GM19238 (cell line): ENCODE measurements around the gene ADORA2B.
"Not testable (repeated sequence)": the region's sequence is repeated elsewhere in the genome, so short reads cannot be mapped to it uniquely, and the experiment has no call there.

Source experiments
- DNase-seq: peaks from one replicate; pipeline ENCODE4 v3.0.0; 2011; ENCODE audit warnings: low spot score; ENCODE audit not compliant: insufficient read length

ADORA2B gene

GRCh38 chr17:15944759-15945526, at the start of gene ADORA2B:
Gene ADORA2B, plus strand, starts transcription at chr17:15945130. Its CDS starts 119 bp downstream, at chr17:15945249.
- peak; percentile 49 for DNase-seq

- no peak for DNase-seq
Measured at GRCh38 chr17:15896277-15896676, 48.7 kb upstream of the ADORA2B start.

- no peak for DNase-seq
Measured at GRCh38 chr17:15896834-15897233, 48.1 kb upstream of the ADORA2B start.

GRCh38 chr17:15899596-15899995, 45.3 kb upstream of the ADORA2B start:
- not testable (repeated sequence) for DNase-seq

GRCh38 chr17:15900871-15901270, 44.1 kb upstream of the ADORA2B start:
- no peak for DNase-seq

- DNase-seq, result not testable (repeated sequence)
Measured at GRCh38 chr17:15905236-15905635, 39.7 kb upstream of the ADORA2B start.

GRCh38 chr17:15907290-15907689, 37.6 kb upstream of the ADORA2B start:
- no peak for DNase-seq

GRCh38 chr17:15908378-15908777, 36.6 kb upstream of the ADORA2B start:
- no peak for DNase-seq

GRCh38 chr17:15909481-15909991, 35.4 kb upstream of the ADORA2B start:
- no peak for DNase-seq

- DNase-seq, result no peak
Measured at GRCh38 chr17:15910791-15911190, 34.1 kb upstream of the ADORA2B start.

GRCh38 chr17:15911701-15912100, 33.2 kb upstream of the ADORA2B start:
- DNase-seq, result not testable (repeated sequence)

- no peak for DNase-seq
Measured at GRCh38 chr17:15912416-15912955, 32.4 kb upstream of the ADORA2B start.

- no peak for DNase-seq
Measured at GRCh38 chr17:15913826-15914225, 31.1 kb upstream of the ADORA2B start.

GRCh38 chr17:15914400-15915170, 30.3 kb upstream of the ADORA2B start:
- no peak for DNase-seq

- DNase-seq, result no peak
Measured at GRCh38 chr17:15915961-15916360, 29.0 kb upstream of the ADORA2B start.

GRCh38 chr17:15917021-15917437, 27.9 kb upstream of the ADORA2B start:
- no peak for DNase-seq

GRCh38 chr17:15917438-15918027, 27.4 kb upstream of the ADORA2B start:
- DNase-seq, result no peak

GRCh38 chr17:15918261-15918660, 26.7 kb upstream of the ADORA2B start:
- DNase-seq, result no peak

- no peak for DNase-seq
Measured at GRCh38 chr17:15918661-15919259, 26.2 kb upstream of the ADORA2B start.

GRCh38 chr17:15919466-15919865, 25.5 kb upstream of the ADORA2B start:
- no peak for DNase-seq

GRCh38 chr17:15920758-15921239, 24.1 kb upstream of the ADORA2B start:
- DNase-seq, result no peak
